Peyer's patch (tissue), 4 donors: Measurements from ENCODE around the gene XKR7.

Source experiments
- CTCF ChIP-seq, 6 experiments: fragments of 450-650 bp in 4 of 6; fragments of 200-600 bp in 2 of 6; sonication (generic) in 1 of 6; IDR thresholded peaks; one replicate each; pipeline ENCODE4 v1.5.1; 2017 to 2019; ENCODE audit warnings: antibody characterized with exemption in 6 of 6, mild to moderate bottlenecking in 3 of 6, moderate library complexity in 1 of 6
- POLR2A ChIP-seq, 2 donors: fragments of 450-650 bp; IDR thresholded peaks; one replicate each; pipeline ENCODE4 v1.5.1; 2017; ENCODE audit warnings: antibody characterized with exemption in 2 of 2, mild to moderate bottlenecking in 2 of 2, moderate library complexity in 2 of 2

- TF ChIP-seq CTCF (IDR thresholded peaks at IDR 0.05) (no peak), POLR2A (IDR thresholded peaks at IDR 0.05) (no peak)
Observed at GRCh38 chr20:32012159-32012688, 44.3 kb downstream of the XKR7 start.
